Keratinocyte (primary cell): ENCODE results near the gene DDX11. TPM values are rescaled to one million over a fixed set of nuclear protein-coding genes. Genes with fewer than 3 reads are reported as not detected.
A peak's percentile ranks its signal among the peaks of the same experiment; 100 is the strongest.

Experiments
- DNase-seq: peaks from one replicate; pipeline ENCODE4 v3.0.0-alpha.2; 2011; ENCODE audit warnings: low read depth, missing footprints, low spot score
- FAIRE-seq: peaks from 2 replicates; lab custom pipeline; 2011; peaks lifted over from hg19 to GRCh38; lab: Jason Lieb, UNC
- H2AFZ ChIP-seq: 2 replicates; pipeline ENCODE4 v1.6.0; 2012; ENCODE audit warnings: low read length, control low read depth, inconsistent platforms; ENCODE audit not compliant: control insufficient read depth
- H3K27ac ChIP-seq: 2 replicates; pipeline ENCODE4 v1.5.1; 2011; ENCODE audit warnings: low read length; ENCODE audit not compliant: control insufficient read depth, insufficient read depth
- H3K27me3 ChIP-seq: 3 replicates; pipeline ENCODE4 v1.6.0; 2011; ENCODE audit warnings: low read length; ENCODE audit not compliant: control insufficient read depth, insufficient read depth; ENCODE audit errors: extremely low read depth
- H3K36me3 ChIP-seq, 2 experiments: 2 replicates in 1 of 2; 3 replicates in 1 of 2; pipeline ENCODE4 v1.5.1; 2011; ENCODE audit warnings: low read length in 2 of 2, mild to moderate bottlenecking in 1 of 2; ENCODE audit not compliant: control insufficient read depth in 2 of 2, insufficient read depth in 2 of 2; ENCODE audit errors: extremely low read depth in 1 of 2
- H3K4me1 ChIP-seq: 3 replicates; pipeline ENCODE4 v1.5.1; 2011; ENCODE audit warnings: low read length; ENCODE audit not compliant: control insufficient read depth, insufficient read depth; ENCODE audit errors: extremely low read depth
- H3K4me2 ChIP-seq: 3 replicates; pipeline ENCODE4 v1.6.0; 2011; ENCODE audit warnings: low read depth, low read length; ENCODE audit not compliant: control insufficient read depth, insufficient read depth; ENCODE audit errors: extremely low read depth
- H3K4me3 ChIP-seq, 3 experiments: fragments of 200-600 bp in 1 of 3; sonication (generic) in 1 of 3; 2 replicates in 2 of 3; 3 replicates in 1 of 3; pipeline ENCODE4 v1.5.1; 2011 to 2016; ENCODE audit warnings: low read length in 3 of 3, mild to moderate bottlenecking in 3 of 3, control low read depth in 2 of 3, inconsistent platforms in 1 of 3, low read depth in 1 of 3, mixed read lengths in 1 of 3, mixed run types in 1 of 3, moderate library complexity in 1 of 3; ENCODE audit not compliant: control insufficient read depth in 2 of 3, insufficient read depth in 2 of 3; ENCODE audit errors: extremely low read depth in 1 of 3
- H3K79me2 ChIP-seq: 2 replicates; pipeline ENCODE4 v1.6.0; 2012; ENCODE audit warnings: low read length; ENCODE audit not compliant: control insufficient read depth, insufficient read depth
- H3K9ac ChIP-seq: 3 replicates; pipeline ENCODE4 v1.6.0; 2011; ENCODE audit warnings: low read length; ENCODE audit not compliant: control insufficient read depth, insufficient read depth; ENCODE audit errors: extremely low read depth
- H3K9me1 ChIP-seq: 3 replicates; pipeline ENCODE4 v1.6.0; 2011; ENCODE audit warnings: low read length; ENCODE audit not compliant: control insufficient read depth, insufficient read depth; ENCODE audit errors: extremely low read depth
- H3K9me3 ChIP-seq: 2 replicates; pipeline ENCODE4 v1.5.1; 2012; ENCODE audit warnings: low read depth, low read length; ENCODE audit not compliant: control insufficient read depth
- H4K20me1 ChIP-seq: 3 replicates; pipeline ENCODE4 v1.6.0; 2011; ENCODE audit warnings: low read length; ENCODE audit not compliant: control insufficient read depth, insufficient read depth; ENCODE audit errors: extremely low read depth
- EZH2 ChIP-seq: IDR thresholded peaks from one replicate; pipeline ENCODE4 v1.6.1; 2012; ENCODE audit warnings: inconsistent platforms, mild to moderate bottlenecking, low read length, moderate library complexity
- dilution Hi-C: fragments of 300-500 bp; cut with MboI; formaldehyde crosslinking; loops from one replicate; pipeline ENCODE4 v1.7.0; 2020; ENCODE audit warnings: low sequenced_read_pairs; ENCODE audit not compliant: extremely low pct_ligation_motif_present
- polyA plus RNA-seq, 5 experiments: library from polyadenylated mRNA; depleted of rRNA in 3 of 5; stranded (reverse) in 3 of 5; stranded (forward) in 1 of 5; unstranded in 1 of 5; fragments of >200 nt; gene quantifications; 1 replicate in 1 of 5; 2 replicates in 3 of 5; 3 replicates in 1 of 5; pipeline versions ENCODE4 v1.2.1 to v1.2.3, GENCODE V29; 2011 to 2012; ENCODE audit warnings: missing spikeins in 2 of 5, low read depth in 1 of 5, low replicate concordance in 1 of 5
- TF ChIP-seq, protein P1 (sequence below), 3 experiments: IDR thresholded peaks in 1 of 3; conservative IDR thresholded peaks in 1 of 3; optimal IDR thresholded peaks in 1 of 3; 2 replicates in 2 of 3; 3 replicates in 1 of 3; pipeline versions ENCODE3 to v1.5.1; 2011; ENCODE audit warnings: low read length in 3 of 3, mild to moderate bottlenecking in 3 of 3, moderate library complexity in 2 of 3, control low read depth in 1 of 3, inconsistent platforms in 1 of 3; ENCODE audit not compliant: insufficient read depth in 2 of 3; ENCODE audit errors: extremely low read depth in 1 of 3

Gene DDX11
- polyA plus RNA-seq, 1 donor (not counting 4 experiments of a cell fraction or from before 2014, with no cell fraction given), result 11.2 TPM

DNA sequence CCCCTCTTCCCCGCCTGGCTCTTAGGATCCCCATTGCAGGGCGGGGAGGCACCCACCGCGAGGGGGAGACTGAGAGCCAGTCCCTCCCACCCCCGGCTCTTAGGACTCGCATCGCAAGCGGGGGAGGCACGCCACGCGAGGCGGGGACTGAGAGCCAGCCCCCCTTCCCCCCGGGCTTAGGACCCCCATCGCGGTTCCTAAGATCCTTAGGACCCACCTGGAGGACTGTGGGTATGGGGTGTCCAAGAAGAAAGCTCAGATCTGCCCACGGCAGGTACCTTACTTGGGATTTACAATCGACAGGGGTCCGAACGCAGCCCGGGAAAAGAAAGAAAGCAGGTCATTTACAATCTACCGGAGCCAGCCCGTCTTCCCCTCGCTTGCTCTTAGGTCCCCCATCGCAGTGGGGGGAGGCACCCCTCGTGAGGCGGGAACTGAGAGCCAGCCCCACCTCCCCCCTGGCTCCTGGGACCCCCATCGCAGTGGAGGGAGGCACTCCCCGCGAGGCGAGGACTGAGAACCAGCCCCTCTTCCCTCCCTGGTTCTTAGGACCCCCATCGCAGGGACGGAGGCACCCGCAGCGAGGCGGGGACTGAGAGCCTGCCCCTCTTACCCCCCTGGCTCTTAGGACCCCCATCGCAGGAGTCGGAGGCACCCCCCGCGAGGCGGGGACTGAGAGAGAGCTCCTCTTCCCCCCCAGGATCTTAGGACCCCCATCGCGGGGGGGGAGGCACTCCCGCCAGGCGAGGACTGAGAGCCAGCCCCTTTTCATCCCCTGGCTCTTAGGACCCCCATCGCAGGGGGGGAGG is 43.7 kb downstream of the DDX11 start:
- Histone ChIP-seq H3K4me3 (peak overlapping the region; percentile 20 to 57 (median 48)), H4K20me1 (no peaks in the 10 kb centered on the region), H3K27me3 (peaks cover 30% of the 10 kb centered on the region), H3K4me1 (peaks cover 4% of the 10 kb centered on the region), H3K36me3 (no peaks in the 10 kb centered on the region), H3K9ac (peak overlapping the region; percentile 15), H2AFZ (peak overlapping the region; percentile 64), H3K27ac (no peak overlapping the region), H3K9me3 (no peaks in the 10 kb centered on the region), H3K79me2 (no peaks in the 10 kb centered on the region), H3K9me1 (no peaks in the 10 kb centered on the region), H3K4me2 (peak overlapping the region; percentile 81)
- no peak for TF ChIP-seq EZH2
- TF ChIP-seq, protein P1, sequence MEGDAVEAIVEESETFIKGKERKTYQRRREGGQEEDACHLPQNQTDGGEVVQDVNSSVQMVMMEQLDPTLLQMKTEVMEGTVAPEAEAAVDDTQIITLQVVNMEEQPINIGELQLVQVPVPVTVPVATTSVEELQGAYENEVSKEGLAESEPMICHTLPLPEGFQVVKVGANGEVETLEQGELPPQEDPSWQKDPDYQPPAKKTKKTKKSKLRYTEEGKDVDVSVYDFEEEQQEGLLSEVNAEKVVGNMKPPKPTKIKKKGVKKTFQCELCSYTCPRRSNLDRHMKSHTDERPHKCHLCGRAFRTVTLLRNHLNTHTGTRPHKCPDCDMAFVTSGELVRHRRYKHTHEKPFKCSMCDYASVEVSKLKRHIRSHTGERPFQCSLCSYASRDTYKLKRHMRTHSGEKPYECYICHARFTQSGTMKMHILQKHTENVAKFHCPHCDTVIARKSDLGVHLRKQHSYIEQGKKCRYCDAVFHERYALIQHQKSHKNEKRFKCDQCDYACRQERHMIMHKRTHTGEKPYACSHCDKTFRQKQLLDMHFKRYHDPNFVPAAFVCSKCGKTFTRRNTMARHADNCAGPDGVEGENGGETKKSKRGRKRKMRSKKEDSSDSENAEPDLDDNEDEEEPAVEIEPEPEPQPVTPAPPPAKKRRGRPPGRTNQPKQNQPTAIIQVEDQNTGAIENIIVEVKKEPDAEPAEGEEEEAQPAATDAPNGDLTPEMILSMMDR (optimal IDR thresholded peaks at IDR 0.05 in 1 of 3, IDR thresholded peaks at IDR 0.05 in 1 of 3, conservative IDR thresholded peaks at IDR 0.05 in 1 of 3; ENCODE audit: extremely low read depth in 1 of 3, insufficient read depth in 2 of 3, low read length in 3 of 3), result peak; percentile 51 to 80 (median 53)
- dilution Hi-C loops, result no loop called here
- no peak for FAIRE-seq
- no peak for DNase-seq

DNA sequence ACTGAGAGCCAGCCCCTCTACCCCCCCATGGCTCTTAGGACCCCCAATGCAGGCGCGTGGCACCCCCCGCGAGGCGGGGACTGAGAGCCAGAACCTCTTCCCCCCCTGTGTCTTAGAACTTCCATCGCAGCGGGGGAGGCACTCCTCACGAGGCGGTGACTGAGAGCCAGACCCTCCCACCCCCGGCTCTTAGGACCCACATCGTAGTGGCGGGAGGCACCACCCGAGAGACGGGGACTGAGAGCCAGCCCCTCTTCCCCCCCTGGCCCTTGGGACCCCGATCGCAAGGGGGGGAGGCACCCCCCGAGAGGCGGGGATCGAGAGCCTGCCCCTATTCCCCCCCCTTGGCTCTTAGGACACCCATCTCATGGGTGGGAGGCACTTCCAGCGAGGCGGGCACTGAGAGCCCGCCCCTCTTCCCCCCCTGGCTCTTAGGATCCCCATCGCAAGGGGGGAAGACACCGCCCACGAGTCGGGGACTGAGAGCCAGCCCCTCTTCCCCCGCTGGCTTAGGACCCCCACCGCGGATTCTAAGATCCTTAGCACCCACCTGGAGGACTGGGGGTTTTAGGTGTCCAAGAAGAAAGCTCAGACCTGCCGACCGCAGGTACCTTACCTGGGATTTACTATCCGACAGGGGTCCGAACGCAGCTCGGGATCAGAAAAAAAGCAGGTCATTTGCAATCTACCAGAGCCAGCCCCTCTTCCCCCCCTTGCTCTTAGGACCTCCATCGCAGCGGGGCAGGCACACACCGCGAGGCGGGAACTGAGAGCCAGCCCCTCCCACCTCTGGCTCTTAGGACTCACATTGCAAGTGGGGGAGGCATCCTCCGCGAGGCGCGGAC is 44.9 kb downstream of the DDX11 start:
- Histone ChIP-seq H3K9ac (no peak overlapping the region), H3K9me3 (no peaks in the 10 kb centered on the region), H3K4me3 (no peak overlapping the region), H2AFZ (no peak overlapping the region), H3K36me3 (no peaks in the 10 kb centered on the region), H3K4me1 (peaks cover 4% of the 10 kb centered on the region), H3K79me2 (no peaks in the 10 kb centered on the region), H3K27me3 (peaks cover 30% of the 10 kb centered on the region), H3K9me1 (no peaks in the 10 kb centered on the region), H4K20me1 (no peaks in the 10 kb centered on the region), H3K4me2 (no peak overlapping the region), H3K27ac (no peak overlapping the region)
- TF ChIP-seq EZH2, result peak; percentile 71
- TF ChIP-seq, protein P1 (optimal IDR thresholded peaks at IDR 0.05 in 1 of 3, IDR thresholded peaks at IDR 0.05 in 1 of 3, conservative IDR thresholded peaks at IDR 0.05 in 1 of 3; ENCODE audit: extremely low read depth in 1 of 3, insufficient read depth in 2 of 3, low read length in 3 of 3), result no peak
- no peak for FAIRE-seq
- dilution Hi-C loops, result no loop called here
- no peak for DNase-seq
